OCI-LY7 (cell line): ENCODE results near the gene MT4.

Experiments
- EZH2phosphoT487 ChIP-seq: fragments of 200-600 bp; sonication (generic); IDR thresholded peaks from 2 replicates; pipeline ENCODE4 v1.6.1; 2018; ENCODE audit warnings: low read depth, borderline replicate concordance, mild to moderate bottlenecking, mixed run types, antibody characterized with exemption, low read length, moderate library complexity, mixed read lengths
- TF ChIP-seq, protein P1 (sequence below): fragments of 200-600 bp; sonication (generic); conservative IDR thresholded peaks from 2 replicates; pipeline ENCODE4 v1.5.1; 2014; ENCODE audit warnings: mild to moderate bottlenecking, antibody characterized with exemption, low read length, moderate library complexity, mixed read lengths

DNA sequence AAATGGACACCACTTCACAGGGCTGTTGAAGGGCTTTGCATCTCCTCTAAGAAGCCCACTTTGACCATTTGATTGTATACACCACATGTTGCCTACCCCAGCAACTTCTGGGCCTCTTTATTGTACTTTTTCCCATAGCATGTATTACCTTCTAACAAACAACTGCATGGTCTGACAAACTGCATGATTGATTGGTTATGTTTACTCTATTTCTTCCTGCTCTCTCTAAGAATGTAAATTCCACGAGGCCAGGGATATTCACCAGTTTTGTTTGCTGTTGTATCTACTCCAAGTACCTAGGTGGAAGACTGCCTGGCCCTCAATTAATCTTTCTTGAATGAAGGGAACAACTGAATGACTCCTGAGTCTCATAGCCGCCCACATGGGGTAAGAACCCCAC lies 22.8 kb upstream of the MT4 start:
- TF ChIP-seq, protein P1, sequence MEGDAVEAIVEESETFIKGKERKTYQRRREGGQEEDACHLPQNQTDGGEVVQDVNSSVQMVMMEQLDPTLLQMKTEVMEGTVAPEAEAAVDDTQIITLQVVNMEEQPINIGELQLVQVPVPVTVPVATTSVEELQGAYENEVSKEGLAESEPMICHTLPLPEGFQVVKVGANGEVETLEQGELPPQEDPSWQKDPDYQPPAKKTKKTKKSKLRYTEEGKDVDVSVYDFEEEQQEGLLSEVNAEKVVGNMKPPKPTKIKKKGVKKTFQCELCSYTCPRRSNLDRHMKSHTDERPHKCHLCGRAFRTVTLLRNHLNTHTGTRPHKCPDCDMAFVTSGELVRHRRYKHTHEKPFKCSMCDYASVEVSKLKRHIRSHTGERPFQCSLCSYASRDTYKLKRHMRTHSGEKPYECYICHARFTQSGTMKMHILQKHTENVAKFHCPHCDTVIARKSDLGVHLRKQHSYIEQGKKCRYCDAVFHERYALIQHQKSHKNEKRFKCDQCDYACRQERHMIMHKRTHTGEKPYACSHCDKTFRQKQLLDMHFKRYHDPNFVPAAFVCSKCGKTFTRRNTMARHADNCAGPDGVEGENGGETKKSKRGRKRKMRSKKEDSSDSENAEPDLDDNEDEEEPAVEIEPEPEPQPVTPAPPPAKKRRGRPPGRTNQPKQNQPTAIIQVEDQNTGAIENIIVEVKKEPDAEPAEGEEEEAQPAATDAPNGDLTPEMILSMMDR, result no peak
- TF ChIP-seq EZH2phosphoT487, result no peak
